Esophagus (tissue), 2 donors: ENCODE measurements around the gene SKI. TPM values are rescaled to one million over a fixed set of nuclear protein-coding genes. Genes with fewer than 3 reads are reported as not detected.
A peak's percentile ranks its signal among the peaks of the same experiment; 100 is the strongest.

ENCODE experiments used
- H3K27ac ChIP-seq, 2 donors: one replicate each; pipeline ENCODE4 v1.5.1; 2013; ENCODE audit warnings: low read depth in 2 of 2, mild to moderate bottlenecking in 2 of 2, inconsistent platforms in 1 of 2, low read length in 1 of 2, moderate library complexity in 1 of 2
- H3K27me3 ChIP-seq, 2 donors: one replicate each; pipeline ENCODE4 v1.6.1; 2013; ENCODE audit warnings: low read length in 2 of 2, control low read depth in 1 of 2, mild to moderate bottlenecking in 1 of 2; ENCODE audit not compliant: insufficient read depth in 2 of 2, control insufficient read depth in 1 of 2
- H3K36me3 ChIP-seq, 2 donors: one replicate each; pipeline ENCODE4 v1.6.1; 2013; ENCODE audit warnings: low read length in 1 of 2; ENCODE audit not compliant: control insufficient read depth in 2 of 2, insufficient read depth in 2 of 2
- H3K4me1 ChIP-seq, 2 donors: one replicate each; pipeline ENCODE4 v1.6.1; 2013; ENCODE audit warnings: low read length in 1 of 2; ENCODE audit not compliant: control insufficient read depth in 2 of 2, insufficient read depth in 2 of 2
- H3K4me3 ChIP-seq, 2 donors: one replicate each; pipeline ENCODE4 v1.5.1; 2013; ENCODE audit warnings: low read length in 2 of 2, mild to moderate bottlenecking in 2 of 2, low read depth in 1 of 2, moderate library complexity in 1 of 2
- H3K9me3 ChIP-seq, 2 donors: one replicate each; pipeline ENCODE4 v1.6.1; 2013; ENCODE audit warnings: mild to moderate bottlenecking in 2 of 2, low read depth in 1 of 2, low read length in 1 of 2, moderate library complexity in 1 of 2; ENCODE audit not compliant: control insufficient read depth in 2 of 2, insufficient read depth in 1 of 2
- WGBS, 2 donors: extraction: QIAGEN DNeasy Blood & Tissue Kit; methylation state at CpG; one replicate each; pipeline ENCODE4 v1.1.7; 2013; 5-methylcytosine and 5-hydroxymethylcytosine counted together
- polyA plus RNA-seq, 2 donors: library from polyadenylated mRNA; stranded (reverse); fragments of 200-250 nt; gene quantifications; one replicate each; pipeline ENCODE4 v1.2.3, GENCODE V29; 2013
- donor health status: healthy with polysubstance abuse.
- donor health status: Bipolar disorder and iron deficiency.

Gene SKI
- polyA plus RNA-seq, 2 donors, result 11.5 to 12.8 TPM

- 0 to 1% methylated on average over 17 to 50 of the region's 50 CpGs for WGBS, 2 donors
- H3K27me3 ChIP-seq, result no peaks in the 10 kb centered on the region
- peaks cover 9 to 34% of the 10 kb centered on the region in 2 donors for H3K4me1 ChIP-seq
- H3K9me3 ChIP-seq, result no peaks in the 10 kb centered on the region
- peak overlapping the region; percentile 61 to 85 for H3K4me3 ChIP-seq
- peak overlapping the region; percentile 77 to 94 for H3K27ac ChIP-seq
- H3K36me3 ChIP-seq, result no peaks in the 10 kb centered on the region
Observed at GRCh38 chr1:2228694-2229036, 546 bp downstream of the SKI start.

GRCh38 chr1:2229037-2229864 is 1.1 kb downstream of the SKI start:
- H3K27me3 ChIP-seq, result no peaks in the 10 kb centered on the region
- H3K27ac ChIP-seq, result peak overlapping the region; percentile 77 to 94
- H3K4me1 ChIP-seq, result peaks cover 14 to 40% of the 10 kb centered on the region in 2 donors
- H3K9me3 ChIP-seq, result no peaks in the 10 kb centered on the region
- WGBS, 2 donors, result 2 to 3% methylated on average over 74 to 77 of the region's 77 CpGs
- no peaks in the 10 kb centered on the region for H3K36me3 ChIP-seq
- H3K4me3 ChIP-seq, result peak overlapping the region; percentile 61 to 85

- H3K9me3 ChIP-seq, result no peaks in the 10 kb centered on the region
- H3K36me3 ChIP-seq, result no peaks in the 10 kb centered on the region
- peak overlapping the region; percentile 61 to 85 for H3K4me3 ChIP-seq
- H3K27me3 ChIP-seq, result no peaks in the 10 kb centered on the region
- peaks cover 14 to 45% of the 10 kb centered on the region in 2 donors for H3K4me1 ChIP-seq
- WGBS, 2 donors, result 12 to 25% methylated on average over 32 of the region's 32 CpGs
- peak overlapping the region; percentile 77 to 94 for H3K27ac ChIP-seq
Observed at GRCh38 chr1:2229911-2230731, 2.0 kb downstream of the SKI start.

GRCh38 chr1:2230781-2231531 is 2.8 kb downstream of the SKI start:
- H3K27me3 ChIP-seq, result no peaks in the 10 kb centered on the region
- no peaks in the 10 kb centered on the region for H3K9me3 ChIP-seq
- peak overlapping the region; percentile 61 to 85 for H3K4me3 ChIP-seq
- 5 to 12% methylated on average over 29 to 30 of the region's 30 CpGs for WGBS, 2 donors
- peaks cover 0 to under 1% of the 10 kb centered on the region in 2 donors for H3K36me3 ChIP-seq
- peak overlapping the region; percentile 77 to 94 for H3K27ac ChIP-seq
- peaks cover 18 to 52% of the 10 kb centered on the region in 2 donors for H3K4me1 ChIP-seq

GRCh38 chr1:2231532-2232254 is 3.6 kb downstream of the SKI start:
- H3K36me3 ChIP-seq, result peaks cover 0 to 3% of the 10 kb centered on the region in 2 donors
- H3K4me1 ChIP-seq, result peaks cover 18 to 49% of the 10 kb centered on the region in 2 donors
- no peaks in the 10 kb centered on the region for H3K9me3 ChIP-seq
- H3K27me3 ChIP-seq, result no peaks in the 10 kb centered on the region
- 9 to 19% methylated on average over 26 of the region's 26 CpGs for WGBS, 2 donors
- peak overlapping the region; percentile 61 to 85 for H3K4me3 ChIP-seq
- H3K27ac ChIP-seq, result peak overlapping the region; percentile 77 to 94

GRCh38 chr1:2232255-2232915 is 4.3 kb downstream of the SKI start:
- peaks cover 22 to 53% of the 10 kb centered on the region in 2 donors for H3K4me1 ChIP-seq
- H3K4me3 ChIP-seq, result peak overlapping the region; percentile 20 to 61
- WGBS, 2 donors, result 30 to 46% methylated on average over 17 of the region's 17 CpGs
- H3K27ac ChIP-seq, result peak overlapping the region; percentile 77 to 94
- H3K36me3 ChIP-seq, result peaks cover 0 to 3% of the 10 kb centered on the region in 2 donors
- no peaks in the 10 kb centered on the region for H3K27me3 ChIP-seq
- H3K9me3 ChIP-seq, result no peaks in the 10 kb centered on the region

GRCh38 chr1:2232916-2233438 is 4.9 kb downstream of the SKI start:
- WGBS, 2 donors, result 44 to 53% methylated on average over 23 of the region's 23 CpGs
- Histone ChIP-seq H3K36me3 (peaks cover 0 to 3% of the 10 kb centered on the region in 2 donors), H3K27me3 (no peaks in the 10 kb centered on the region), H3K4me1 (peaks cover 22 to 57% of the 10 kb centered on the region in 2 donors), H3K27ac (peak overlapping the region; percentile 77 to 94), H3K4me3 (no peak overlapping the region), H3K9me3 (no peaks in the 10 kb centered on the region)

- H3K9me3 ChIP-seq, result no peaks in the 10 kb centered on the region
- H3K27me3 ChIP-seq, result no peaks in the 10 kb centered on the region
- H3K36me3 ChIP-seq, result peaks cover 0 to 6% of the 10 kb centered on the region in 2 donors
- H3K4me1 ChIP-seq, result peaks cover 26 to 62% of the 10 kb centered on the region in 2 donors
- H3K27ac ChIP-seq, result peak overlapping the region; percentile 92 to 94
- WGBS, 2 donors, result 64 to 67% methylated on average over 12 of the region's 12 CpGs
- no peak overlapping the region for H3K4me3 ChIP-seq
Observed at GRCh38 chr1:2233468-2233867, 5.3 kb downstream of the SKI start.
